ENCODE measurements around the gene PRIM1.

GRCh38 chr12:56694161-56694560 is 58.0 kb downstream of the PRIM1 start:
- TF ChIP-seq SP1 (IDR thresholded peaks at IDR 0.05; ENCODE audit: low read depth, low read length) (no peak), CTCF (IDR thresholded peaks at IDR 0.05; ENCODE audit: control extremely low read depth in 1 of 3, insufficient read depth in 1 of 3, low read depth in 1 of 3, low read length in 3 of 3) (no peak), EZH2 (IDR thresholded peaks at IDR 0.05; ENCODE audit: low read depth, low read length, severe bottlenecking) (no peak), SP2 (IDR thresholded peaks at IDR 0.05; ENCODE audit: low read length) (no peak), YY1 (IDR thresholded peaks at IDR 0.05; ENCODE audit: low read depth, low read length) (no peak), CBX8 (IDR thresholded peaks at IDR 0.05; ENCODE audit: borderline replicate concordance, low read depth, low read length) (no peak), BCL11A (IDR thresholded peaks at IDR 0.05; ENCODE audit: low read depth in 2 of 2, low read length in 2 of 2) (no peak), SIN3A (conservative IDR thresholded peaks at IDR 0.05 in 1 of 2, IDR thresholded peaks at IDR 0.05 in 1 of 2; ENCODE audit: low read depth in 1 of 2, low read length in 2 of 2) (no peak), POLR2AphosphoS5 (IDR thresholded peaks at IDR 0.05; ENCODE audit: low read depth, low read length) (no peak), RXRA (IDR thresholded peaks at IDR 0.05; ENCODE audit: insufficient read depth, low read depth, low read length) (no peak), EP300 (IDR thresholded peaks at IDR 0.05; ENCODE audit: borderline replicate concordance in 1 of 2, low read depth in 2 of 2, low read length in 2 of 2) (no peak), SP4 (IDR thresholded peaks at IDR 0.05; ENCODE audit: low read length) (no peak), GABPA (IDR thresholded peaks at IDR 0.05; ENCODE audit: borderline replicate concordance, insufficient read depth, low read length) (no peak), MAFK (IDR thresholded peaks at IDR 0.05; ENCODE audit: low read depth, low read length) (no peak)
